Measurements from ENCODE around the gene WAS.

GRCh38 chrX:48649102-48649501, 34.5 kb upstream of the WAS start:
- TF ChIP-seq POLR2AphosphoS5 (IDR thresholded peaks at IDR 0.05; ENCODE audit: low read depth) (no peak), CTCF (IDR thresholded peaks at IDR 0.05; ENCODE audit: insufficient read depth, low read length) (no peak), GABPA (IDR thresholded peaks at IDR 0.05; ENCODE audit: low read depth) (no peak), SPI1 (IDR thresholded peaks at IDR 0.05; ENCODE audit: borderline replicate concordance, low read depth) (no peak)
- TF ChIP-seq, protein P1, sequence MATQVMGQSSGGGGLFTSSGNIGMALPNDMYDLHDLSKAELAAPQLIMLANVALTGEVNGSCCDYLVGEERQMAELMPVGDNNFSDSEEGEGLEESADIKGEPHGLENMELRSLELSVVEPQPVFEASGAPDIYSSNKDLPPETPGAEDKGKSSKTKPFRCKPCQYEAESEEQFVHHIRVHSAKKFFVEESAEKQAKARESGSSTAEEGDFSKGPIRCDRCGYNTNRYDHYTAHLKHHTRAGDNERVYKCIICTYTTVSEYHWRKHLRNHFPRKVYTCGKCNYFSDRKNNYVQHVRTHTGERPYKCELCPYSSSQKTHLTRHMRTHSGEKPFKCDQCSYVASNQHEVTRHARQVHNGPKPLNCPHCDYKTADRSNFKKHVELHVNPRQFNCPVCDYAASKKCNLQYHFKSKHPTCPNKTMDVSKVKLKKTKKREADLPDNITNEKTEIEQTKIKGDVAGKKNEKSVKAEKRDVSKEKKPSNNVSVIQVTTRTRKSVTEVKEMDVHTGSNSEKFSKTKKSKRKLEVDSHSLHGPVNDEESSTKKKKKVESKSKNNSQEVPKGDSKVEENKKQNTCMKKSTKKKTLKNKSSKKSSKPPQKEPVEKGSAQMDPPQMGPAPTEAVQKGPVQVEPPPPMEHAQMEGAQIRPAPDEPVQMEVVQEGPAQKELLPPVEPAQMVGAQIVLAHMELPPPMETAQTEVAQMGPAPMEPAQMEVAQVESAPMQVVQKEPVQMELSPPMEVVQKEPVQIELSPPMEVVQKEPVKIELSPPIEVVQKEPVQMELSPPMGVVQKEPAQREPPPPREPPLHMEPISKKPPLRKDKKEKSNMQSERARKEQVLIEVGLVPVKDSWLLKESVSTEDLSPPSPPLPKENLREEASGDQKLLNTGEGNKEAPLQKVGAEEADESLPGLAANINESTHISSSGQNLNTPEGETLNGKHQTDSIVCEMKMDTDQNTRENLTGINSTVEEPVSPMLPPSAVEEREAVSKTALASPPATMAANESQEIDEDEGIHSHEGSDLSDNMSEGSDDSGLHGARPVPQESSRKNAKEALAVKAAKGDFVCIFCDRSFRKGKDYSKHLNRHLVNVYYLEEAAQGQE (IDR thresholded peaks at IDR 0.05; ENCODE audit: insufficient replicate concordance, low read depth): no peak
